Hematopoietic multipotent progenitor cell treated with erythropoietin and hydrocortisone succinate and interleukin-3 and kit ligand, for 6 days (in vitro differentiated cells): ENCODE data around the gene TMEM150C.
A peak's percentile ranks its signal among the peaks of the same experiment; 100 is the strongest.

ENCODE experiments used
- DNase-seq: peaks from one replicate; pipeline ENCODE4 v3.0.0-alpha.2; 2015

The TMEM150C gene

GRCh38 chr4:82561786-82562563 lies at the start of gene TMEM150C:
Gene TMEM150C (minus strand): TSS chr4:82561988. CDS start chr4:82504657, 57,331 bp downstream.
- DNase-seq = peak; percentile 19

- DNase-seq = no peak
Observed at GRCh38 chr4:82611527-82611926, 49.7 kb upstream of the TMEM150C start.

- no peak for DNase-seq
Observed at GRCh38 chr4:82610041-82610440, 48.3 kb upstream of the TMEM150C start.

GRCh38 chr4:82606622-82607021 lies 44.8 kb upstream of the TMEM150C start:
- DNase-seq = no peak

GRCh38 chr4:82604522-82604921 lies 42.7 kb upstream of the TMEM150C start:
- DNase-seq = no peak

GRCh38 chr4:82601242-82602015 lies 39.6 kb upstream of the TMEM150C start:
- no peak for DNase-seq

- peak; percentile 32 for DNase-seq
Observed at GRCh38 chr4:82599336-82599735, 37.5 kb upstream of the TMEM150C start.

GRCh38 chr4:82594456-82594855 lies 32.7 kb upstream of the TMEM150C start:
- no peak for DNase-seq

- DNase-seq = no peak
Observed at GRCh38 chr4:82593411-82593810, 31.6 kb upstream of the TMEM150C start.

GRCh38 chr4:82592639-82593038 lies 30.9 kb upstream of the TMEM150C start:
- no peak for DNase-seq

GRCh38 chr4:82591592-82591991 lies 29.8 kb upstream of the TMEM150C start:
- no peak for DNase-seq

- DNase-seq = no peak
Observed at GRCh38 chr4:82589756-82590155, 28.0 kb upstream of the TMEM150C start.

- DNase-seq = no peak
Observed at GRCh38 chr4:82588771-82589270, 27.0 kb upstream of the TMEM150C start.

GRCh38 chr4:82587826-82588540 lies 26.2 kb upstream of the TMEM150C start:
- no peak for DNase-seq

GRCh38 chr4:82585690-82586435 lies 24.1 kb upstream of the TMEM150C start:
- peak; percentile 15 for DNase-seq

- peak; percentile 71 for DNase-seq
Observed at GRCh38 chr4:82584931-82585330, 23.1 kb upstream of the TMEM150C start.

GRCh38 chr4:82583897-82584587 lies 22.3 kb upstream of the TMEM150C start:
- DNase-seq = no peak

- DNase-seq = no peak
Observed at GRCh38 chr4:82579932-82580331, 18.1 kb upstream of the TMEM150C start.

GRCh38 chr4:82578935-82579334 lies 17.1 kb upstream of the TMEM150C start:
- no peak for DNase-seq

- DNase-seq = no peak
Observed at GRCh38 chr4:82577451-82577850, 15.7 kb upstream of the TMEM150C start.

GRCh38 chr4:82569727-82570126 lies 7.9 kb upstream of the TMEM150C start:
- no peak for DNase-seq

GRCh38 chr4:82569076-82569475 lies 7.3 kb upstream of the TMEM150C start:
- no peak for DNase-seq
